ENCODE data around the gene PATL2. TPM values are rescaled to one million over a fixed set of nuclear protein-coding genes. Genes with fewer than 3 reads are reported as not detected.
"Not testable (repeated sequence)": the region's sequence is repeated elsewhere in the genome, so short reads cannot be mapped to it uniquely, and the experiment has no call there.

PATL2 gene
- total and polyA plus RNA-seq, 8 donors = 0.92 to 5.8 (median 2.3) TPM; not detected in 1

- 75 to 89% (median 79%) methylated on average over 4 of the region's 4 CpGs for WGBS, 5 donors
These were observed 16.7 kb downstream of the PATL2 start for GRCh38 chr15:44694416-44694815.

GRCh38 chr15:44692659-44693058 is 18.5 kb downstream of the PATL2 start:
- DNase-seq = no peak
- H3K4me3 ChIP-seq = no peak overlapping the region
- H3K4me1 ChIP-seq = no peaks in the 10 kb centered on the region
- no peak overlapping the region for H3K27ac ChIP-seq
- H3K27me3 ChIP-seq = no peaks in the 10 kb centered on the region
- peaks cover 0 to 3% (median 0%) of the 10 kb centered on the region in 4 donors for H3K9me3 ChIP-seq
- WGBS, 5 donors = 88 to 91% (median 89%) methylated on average over 1 of the region's 1 CpG
- H3K36me3 ChIP-seq = no peaks in the 10 kb centered on the region
- TF ChIP-seq POLR2AphosphoS5 (IDR thresholded peaks at IDR 0.05) (no peak), CTCF (IDR thresholded peaks at IDR 0.05) (no peak), EP300 (IDR thresholded peaks at IDR 0.05) (no peak), POLR2A (IDR thresholded peaks at IDR 0.05) (no peak)
- intact Hi-C loops (cut with DNase I; ENCODE audit: low total_unique reads) = no loop called here

More at GRCh38 chr15:44694416-44694815, 16.7 kb downstream of the PATL2 start:
- DNase-seq = no peak
- no peak for TF ChIP-seq POLR2AphosphoS5 (IDR thresholded peaks at IDR 0.05)
- no peak for TF ChIP-seq EP300 (IDR thresholded peaks at IDR 0.05)
- no peak for TF ChIP-seq POLR2A (IDR thresholded peaks at IDR 0.05)
- no peak for TF ChIP-seq CTCF (IDR thresholded peaks at IDR 0.05)
- Histone ChIP-seq H3K36me3 (no peaks in the 10 kb centered on the region), H3K4me3 (no peak overlapping the region), H3K27ac (no peak overlapping the region), H3K9me3 (peaks cover 0 to 3% (median 0%) of the 10 kb centered on the region in 4 donors), H3K4me1 (no peaks in the 10 kb centered on the region), H3K27me3 (no peaks in the 10 kb centered on the region)
- intact Hi-C loops (cut with DNase I; ENCODE audit: low total_unique reads) = no loop called here

- H3K4me3 ChIP-seq; intact Hi-C loops (cut with DNase I; ENCODE audit: low total_unique reads); H3K36me3 ChIP-seq; H3K27ac ChIP-seq; DNase-seq; H3K4me1 ChIP-seq; H3K9me3 ChIP-seq; H3K27me3 ChIP-seq: not testable (repeated sequence)
- 52 to 67% (median 57%) methylated on average over 1 of the region's 1 CpG for WGBS, 5 donors
These were observed 20.9 kb downstream of the PATL2 start for GRCh38 chr15:44690245-44690644.

GRCh38 chr15:44689318-44689717 is 21.8 kb downstream of the PATL2 start:
- H3K27me3 ChIP-seq; H3K36me3 ChIP-seq; H3K9me3 ChIP-seq; H3K27ac ChIP-seq; H3K4me3 ChIP-seq; DNase-seq; H3K4me1 ChIP-seq; intact Hi-C loops (cut with DNase I; ENCODE audit: low total_unique reads): not testable (repeated sequence)
- WGBS, 5 donors = 68 to 88% (median 82%) methylated on average over 2 of the region's 2 CpGs

GRCh38 chr15:44682809-44683682 is 28.1 kb downstream of the PATL2 start:
- intact Hi-C loops (cut with DNase I; ENCODE audit: low total_unique reads); H3K4me3 ChIP-seq; H3K27me3 ChIP-seq; H3K36me3 ChIP-seq; H3K9me3 ChIP-seq: not testable (repeated sequence)
- Histone ChIP-seq H3K4me1 (peaks cover 13 to 16% (median 14%) of the 10 kb centered on the region in 4 donors), H3K27ac (peak overlapping the region; percentile 43 to 80 (median 67))
- WGBS, 5 donors = 20 to 33% (median 27%) methylated on average over 7 to 8 of the region's 8 CpGs
- peak; percentile 91 to 93 for DNase-seq
- peak in 1 of 3 donors; percentile 69 for TF ChIP-seq POLR2AphosphoS5 (IDR thresholded peaks at IDR 0.05)

- H3K27ac ChIP-seq = peak overlapping the region in 2 of 5 donors; percentile 64 to 67
- TF ChIP-seq CTCF (IDR thresholded peaks at IDR 0.05) (no peak), POLR2A (IDR thresholded peaks at IDR 0.05) (no peak), EP300 (IDR thresholded peaks at IDR 0.05) (no peak), POLR2AphosphoS5 (IDR thresholded peaks at IDR 0.05) (no peak)
- intact Hi-C loops (cut with DNase I; ENCODE audit: low total_unique reads) = no loop called here
These were observed 28.9 kb downstream of the PATL2 start for GRCh38 chr15:44682211-44682610.

More at GRCh38 chr15:44682211-44682610, 28.9 kb downstream of the PATL2 start:
- H3K36me3 ChIP-seq = no peaks in the 10 kb centered on the region
- no peak for DNase-seq
- no peaks in the 10 kb centered on the region for H3K27me3 ChIP-seq
- H3K4me3 ChIP-seq = no peak overlapping the region
- H3K4me1 ChIP-seq = peaks cover 13 to 16% (median 14%) of the 10 kb centered on the region in 4 donors
- 77 to 95% (median 87%) methylated on average over 2 of the region's 2 CpGs for WGBS, 5 donors
- no peaks in the 10 kb centered on the region for H3K9me3 ChIP-seq
